NCI-H446 (cell line): ENCODE measurements around the gene GPRIN2.

Source experiments
- DNase-seq, 2 experiments: peaks; one replicate each; lab custom pipeline; 2025; lab: John Stamatoyannopoulos, UW

The GPRIN2 gene

DNA sequence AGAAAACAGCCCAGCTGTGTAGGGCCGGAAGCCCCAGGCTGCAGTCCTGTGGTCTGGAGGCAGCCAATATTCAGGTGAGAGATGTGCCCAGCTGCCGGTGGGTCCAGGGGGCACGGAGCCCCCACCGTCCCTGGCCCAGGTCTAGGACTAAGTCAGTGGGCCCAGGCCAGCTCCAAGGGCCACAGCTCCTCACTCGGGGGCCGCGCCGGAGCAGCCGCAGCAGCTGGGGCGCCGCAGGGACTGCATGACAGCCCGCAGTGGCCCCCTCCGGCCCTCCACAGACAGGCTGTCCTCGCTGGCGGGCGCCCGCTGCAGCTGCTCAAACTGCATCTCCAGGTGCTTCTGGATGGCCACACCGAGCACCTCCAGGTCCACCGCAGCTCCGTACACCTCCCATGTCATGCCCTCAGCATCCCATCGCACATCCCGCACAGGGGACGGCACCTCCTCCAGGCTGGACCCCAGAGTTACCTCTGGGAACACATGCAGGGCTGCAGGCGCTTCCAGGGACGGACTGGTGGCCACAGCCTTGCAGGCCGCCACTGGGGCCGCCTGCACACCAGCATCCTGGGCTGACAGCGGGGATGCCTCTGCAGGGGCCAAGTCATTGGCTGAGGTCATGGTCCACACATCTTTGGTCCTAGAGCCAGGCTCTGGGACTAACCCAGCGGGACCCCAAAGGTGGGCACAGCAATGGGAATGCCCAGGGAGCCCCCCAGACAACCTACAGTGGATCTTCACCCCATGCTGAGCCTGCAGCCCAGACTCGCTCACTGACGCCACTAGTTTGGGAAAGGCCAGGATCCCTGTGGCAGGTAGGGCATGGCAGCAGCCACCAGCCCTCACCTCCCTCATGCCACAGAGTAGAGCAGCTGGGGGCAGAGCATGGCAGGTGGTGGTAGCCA is 7.0 kb downstream of the GPRIN2 start:
- no peak for DNase-seq

DNA sequence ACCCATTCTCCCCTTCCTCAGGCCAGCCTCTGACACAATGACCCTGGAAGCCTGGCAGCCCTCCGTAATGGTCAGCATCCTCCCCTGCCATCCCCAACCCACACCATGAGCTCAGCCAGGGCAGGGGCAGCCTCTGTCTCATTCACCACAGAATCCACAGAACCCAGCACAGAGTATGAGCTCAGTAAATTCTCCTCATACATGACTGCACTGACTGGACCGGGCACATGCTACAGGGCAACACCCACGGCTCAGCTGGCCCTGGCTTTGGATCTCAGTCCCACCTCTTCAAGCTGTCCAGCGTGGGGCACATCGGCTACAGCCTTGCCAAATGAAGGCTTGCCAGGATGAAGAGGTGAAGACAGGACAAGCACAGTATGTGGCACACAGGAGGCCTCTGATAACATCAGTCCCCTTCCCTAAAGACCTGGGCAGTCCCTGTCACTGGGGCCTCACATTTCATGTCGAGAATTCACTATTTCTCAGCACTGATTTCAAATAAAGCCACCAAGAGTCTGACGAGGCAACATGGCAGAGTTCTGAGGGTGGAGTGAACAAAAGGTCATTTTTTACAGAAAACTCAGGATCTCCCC is 7.9 kb downstream of the GPRIN2 start:
- no peak for DNase-seq

DNA sequence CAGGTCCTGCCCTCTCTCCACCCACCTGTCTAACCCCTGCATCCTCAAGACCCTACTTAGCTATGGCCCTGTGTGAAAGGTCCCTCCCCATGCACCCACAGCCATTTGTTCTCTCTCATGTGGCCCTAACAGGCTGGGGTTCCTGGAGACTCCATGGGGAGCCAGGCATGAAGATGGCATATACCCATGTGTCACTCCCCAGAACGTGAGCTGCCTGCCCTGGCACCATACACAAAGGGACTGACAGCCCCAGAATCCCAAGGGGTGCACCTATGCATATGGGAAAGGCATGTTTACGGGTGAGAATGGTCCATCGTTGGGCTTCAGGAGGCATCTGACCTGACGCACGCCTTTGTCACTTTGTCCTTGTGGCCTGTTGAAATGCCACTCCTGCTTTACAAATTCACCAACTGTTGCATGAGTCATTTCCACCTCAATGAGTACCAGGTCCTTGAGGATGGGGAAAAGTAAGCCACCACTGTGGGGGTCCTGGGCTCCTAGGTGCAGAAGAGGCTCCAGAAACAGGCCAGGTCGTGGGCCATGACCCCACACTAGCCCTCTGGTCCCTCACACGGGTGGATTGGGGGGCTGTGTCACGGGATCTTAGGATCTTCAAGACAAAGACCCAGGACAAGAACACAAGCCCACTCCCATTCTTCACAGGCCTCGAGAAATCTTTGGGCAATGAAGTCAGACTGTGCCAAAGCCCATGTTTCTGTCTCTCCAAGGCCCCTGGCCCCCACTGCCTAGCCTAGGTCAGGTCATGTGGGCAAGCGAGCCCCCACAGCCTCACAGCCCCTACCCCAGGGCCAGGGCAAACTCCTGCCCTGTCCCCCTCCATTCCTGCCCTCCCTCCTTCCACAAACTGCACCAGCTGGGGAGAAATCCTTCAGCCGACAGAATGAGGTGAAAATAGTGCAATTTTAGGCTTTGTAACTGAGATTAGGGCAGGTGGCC is 8.6 kb downstream of the GPRIN2 start:
- no peak for DNase-seq

DNA sequence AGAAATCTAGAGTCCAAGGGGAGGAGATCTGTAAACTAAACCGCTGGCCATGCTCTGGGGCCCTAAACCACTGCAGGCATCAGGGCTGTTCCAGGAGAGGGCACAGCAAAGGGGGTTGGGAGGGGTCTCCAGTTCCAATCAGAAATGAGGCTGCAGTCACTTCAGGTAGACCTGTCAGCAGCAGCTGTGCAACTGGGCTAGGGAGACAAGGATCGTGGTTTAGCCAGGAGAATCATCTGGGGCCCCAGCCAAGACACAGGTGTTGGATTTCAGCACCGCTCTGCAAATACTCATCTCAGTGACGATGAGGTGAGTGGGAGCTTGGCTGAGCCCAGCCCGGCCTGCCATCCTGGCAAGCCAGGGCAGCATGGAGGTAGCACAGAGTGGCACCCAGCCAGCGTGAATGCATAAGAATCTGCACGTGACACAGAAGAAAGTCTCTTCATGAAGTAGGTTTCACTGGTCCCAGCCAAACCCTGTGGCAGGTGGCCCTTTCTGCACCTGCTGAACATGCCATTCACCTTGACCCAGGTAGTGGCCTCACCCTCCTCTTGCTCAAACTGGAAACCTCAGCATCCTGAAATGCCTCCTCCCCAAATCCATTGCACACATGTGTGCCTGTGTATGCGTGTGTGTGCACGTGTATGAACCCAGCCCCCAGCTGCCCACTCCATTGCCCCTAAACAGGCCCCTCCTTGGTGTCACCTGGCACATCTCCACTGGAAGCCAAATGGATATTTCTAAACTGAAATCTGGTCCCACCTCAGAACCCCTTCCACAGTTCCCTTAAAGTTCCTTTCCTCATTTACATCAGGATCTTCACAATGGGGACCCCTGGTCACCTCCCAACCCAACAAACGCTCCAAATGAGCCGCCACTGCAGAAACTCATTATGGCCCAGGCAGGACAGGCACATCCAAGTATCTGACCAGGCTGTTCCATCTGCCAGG is 9.6 kb downstream of the GPRIN2 start:
- no peak for DNase-seq

DNA sequence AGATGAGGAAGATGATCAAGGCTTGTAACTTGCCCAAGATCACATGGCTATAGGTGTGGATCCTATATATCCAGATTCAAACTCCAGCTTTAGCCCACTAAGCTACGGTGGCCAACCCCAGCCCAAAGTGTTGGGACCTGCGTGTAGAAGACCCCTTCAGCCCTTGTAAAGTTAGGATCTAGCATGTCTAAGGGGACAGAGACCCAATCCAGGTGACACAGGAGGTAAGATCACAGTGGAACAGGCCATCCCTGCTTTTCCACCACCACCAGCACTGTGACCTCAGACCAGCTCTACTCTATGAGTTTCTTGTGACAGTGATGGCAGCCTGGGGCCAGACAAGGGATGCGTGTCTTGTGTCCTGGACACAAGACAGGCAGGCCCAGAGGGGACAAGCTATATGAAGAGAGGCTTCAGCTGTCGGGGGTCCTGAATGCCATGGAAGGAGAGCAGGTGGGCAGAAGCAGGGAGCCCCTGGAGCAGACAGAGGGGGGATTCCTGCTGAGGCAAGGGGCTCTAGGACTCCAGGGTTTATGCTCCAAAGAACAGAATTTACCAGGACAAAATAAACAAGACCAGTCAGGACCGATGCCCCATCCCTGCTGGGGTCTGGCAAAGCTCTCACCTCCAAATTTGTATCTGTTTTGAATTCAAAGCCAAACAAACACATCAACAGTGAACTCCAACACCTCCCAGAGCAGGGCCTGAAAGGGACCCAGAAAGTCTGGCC is 10.4 kb downstream of the GPRIN2 start:
- no peak for DNase-seq

DNA sequence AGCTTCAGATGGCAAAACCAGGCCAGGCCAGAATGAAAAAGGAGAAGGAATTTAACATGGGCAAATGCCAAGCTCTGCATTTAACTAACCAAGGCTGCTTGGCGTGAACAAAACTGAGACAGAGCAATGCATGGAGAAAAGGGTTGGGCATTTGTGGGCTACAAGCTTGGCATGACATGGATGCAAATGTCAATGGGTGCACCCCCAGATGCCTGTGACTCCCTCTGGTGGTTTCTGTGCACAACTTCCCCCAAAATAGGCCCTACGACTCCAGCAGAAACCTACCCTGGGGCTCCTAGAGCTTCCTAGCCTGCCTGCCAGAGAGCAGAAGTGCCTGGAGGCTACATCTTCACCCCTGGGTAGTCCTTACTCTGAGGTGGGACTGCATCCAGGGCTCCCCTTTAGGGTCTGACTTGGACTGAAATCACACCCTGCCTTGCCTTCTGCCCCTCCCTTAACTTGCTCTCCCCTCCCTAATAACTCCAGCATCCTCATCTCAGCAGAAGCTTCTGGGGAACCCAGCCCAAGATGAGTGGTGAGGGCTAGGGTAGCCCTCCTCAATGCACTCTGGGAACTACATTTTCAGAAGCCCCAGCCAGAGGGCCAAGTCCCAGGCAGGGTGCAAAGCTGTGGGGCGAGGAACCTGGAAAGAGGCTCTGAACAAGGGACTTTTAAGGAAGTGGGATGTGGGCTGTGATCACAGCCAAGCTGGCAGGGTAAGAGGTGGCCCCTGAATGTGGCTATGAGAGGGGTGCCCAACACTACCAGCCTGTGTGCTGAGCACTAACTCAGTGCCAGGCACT is 11.3 kb downstream of the GPRIN2 start:
- no peak for DNase-seq

DNA sequence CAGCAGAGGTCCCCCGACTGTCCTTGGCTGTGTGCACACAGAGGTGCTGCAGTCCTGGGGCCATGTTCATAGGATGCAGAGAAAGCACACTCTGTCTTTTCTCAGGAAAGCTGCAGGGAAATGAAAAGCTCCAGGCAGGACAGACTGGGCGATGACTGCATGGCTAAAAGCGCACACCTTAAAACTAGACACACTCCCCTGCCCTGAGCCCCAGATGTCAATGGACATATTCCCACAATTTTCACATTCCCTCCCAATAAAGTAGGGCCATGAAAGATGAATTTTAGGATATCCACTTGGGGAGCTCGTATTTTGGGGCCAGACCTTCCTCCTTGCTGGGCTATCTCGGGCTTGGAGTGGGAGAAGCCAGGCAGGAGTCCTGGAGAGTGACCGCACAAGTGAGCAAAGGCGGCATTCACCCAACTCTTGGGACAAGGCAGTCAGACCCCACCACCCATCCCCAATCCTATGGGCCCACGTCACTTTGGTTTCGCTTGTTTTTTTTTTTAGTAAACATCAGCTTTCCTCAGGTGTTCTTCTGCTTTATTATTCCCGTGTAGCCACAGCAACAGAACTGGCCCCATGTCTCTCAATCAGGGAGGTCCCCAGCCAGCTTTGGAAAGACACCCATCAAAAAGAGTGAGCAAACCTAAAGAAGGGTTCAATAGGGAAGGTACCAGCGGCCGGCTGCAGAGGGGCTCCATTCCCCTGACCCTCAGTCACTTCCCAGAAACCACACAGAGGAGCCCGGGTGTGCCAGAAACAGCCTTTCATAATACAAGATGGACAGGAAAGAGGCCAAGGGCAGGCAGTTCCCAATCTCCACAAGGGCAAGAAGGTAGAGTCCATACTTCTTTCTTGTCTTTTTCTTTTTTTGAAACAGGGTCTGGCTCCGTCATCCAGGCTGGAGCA is 12.7 kb downstream of the GPRIN2 start:
- no peak for DNase-seq

DNA sequence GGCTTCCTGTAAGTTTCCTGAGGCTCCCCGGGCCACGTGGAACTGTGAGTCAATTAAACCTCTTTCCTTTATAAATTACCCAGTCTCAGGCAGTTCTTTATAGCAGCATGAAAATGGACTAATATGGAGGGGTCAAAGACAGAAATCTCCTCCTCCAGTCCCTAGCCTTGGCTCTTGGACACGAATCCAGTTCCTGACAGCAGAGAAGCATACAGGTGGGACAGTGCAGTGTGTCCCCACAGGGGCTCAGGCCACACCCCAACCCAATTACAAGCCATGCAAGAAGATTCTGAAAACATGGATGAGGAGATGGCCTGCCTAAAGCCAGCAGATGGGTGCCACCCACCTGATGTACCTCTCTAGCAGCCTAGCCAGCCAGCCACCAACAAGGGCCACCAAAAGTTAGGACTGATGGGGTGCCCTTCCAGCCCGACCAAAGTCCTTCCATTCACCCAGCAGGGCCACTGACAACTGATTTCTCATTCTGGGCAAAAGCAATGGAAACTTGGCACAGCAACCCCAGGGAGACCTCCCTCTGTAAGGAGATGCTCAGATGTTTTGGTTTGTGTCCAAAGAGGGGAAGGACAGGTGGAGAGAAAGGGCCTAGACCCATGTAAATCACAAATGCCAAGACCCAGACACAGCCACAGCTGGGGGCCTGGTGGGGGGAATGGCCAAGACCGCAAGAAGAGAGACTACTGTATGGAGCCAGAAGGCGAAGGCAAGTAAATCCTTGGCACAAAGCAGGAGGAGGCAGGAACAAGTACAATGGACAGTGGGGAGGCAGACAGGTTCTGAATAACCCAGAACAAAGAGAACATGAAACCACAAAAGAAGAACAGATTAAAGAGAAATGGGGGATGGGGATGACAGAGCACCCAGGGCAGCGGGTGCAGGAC is 13.6 kb downstream of the GPRIN2 start:
- peak in 1 of 2 experiments; percentile 25 for DNase-seq

DNA sequence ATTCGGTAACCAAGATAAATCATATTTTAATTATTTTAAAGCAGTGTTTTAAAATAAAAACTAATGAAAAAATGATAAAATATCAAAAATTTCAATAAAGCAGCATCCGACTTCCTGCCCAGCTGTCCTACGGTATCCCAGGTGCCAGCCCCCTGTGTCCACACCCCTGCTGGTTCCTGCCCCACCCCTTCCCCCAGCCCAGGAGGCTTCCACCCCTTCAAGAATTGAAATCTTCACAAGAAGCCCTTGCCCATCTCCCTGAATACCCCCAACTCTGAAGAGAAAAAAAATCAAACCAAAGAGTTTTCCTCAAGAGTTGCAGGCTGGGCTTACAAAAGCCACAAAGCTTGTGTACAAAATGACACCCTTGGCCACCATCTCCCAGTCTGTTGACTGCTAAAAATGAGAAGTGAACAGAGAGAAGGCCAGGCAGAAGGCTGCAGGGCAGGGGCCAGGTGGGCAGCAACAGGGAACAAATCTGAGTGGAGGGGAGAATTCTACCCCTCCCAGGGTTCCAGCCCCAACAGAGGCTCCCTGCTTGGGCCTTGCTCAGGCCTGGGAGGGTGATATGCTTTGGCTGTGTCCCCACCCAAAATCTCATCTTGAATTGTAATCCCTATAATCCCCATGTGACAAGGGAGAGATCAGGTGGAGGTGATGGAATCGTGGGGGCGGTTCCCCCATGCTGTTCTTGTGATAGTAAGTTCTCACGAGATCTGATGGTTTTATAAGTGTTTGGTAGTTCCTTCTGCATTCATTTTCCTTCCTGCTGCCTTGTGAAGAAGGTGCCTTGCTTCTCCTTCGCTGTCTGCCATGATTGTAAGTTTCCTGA is 14.5 kb downstream of the GPRIN2 start:
- DNase-seq: no peak

DNA sequence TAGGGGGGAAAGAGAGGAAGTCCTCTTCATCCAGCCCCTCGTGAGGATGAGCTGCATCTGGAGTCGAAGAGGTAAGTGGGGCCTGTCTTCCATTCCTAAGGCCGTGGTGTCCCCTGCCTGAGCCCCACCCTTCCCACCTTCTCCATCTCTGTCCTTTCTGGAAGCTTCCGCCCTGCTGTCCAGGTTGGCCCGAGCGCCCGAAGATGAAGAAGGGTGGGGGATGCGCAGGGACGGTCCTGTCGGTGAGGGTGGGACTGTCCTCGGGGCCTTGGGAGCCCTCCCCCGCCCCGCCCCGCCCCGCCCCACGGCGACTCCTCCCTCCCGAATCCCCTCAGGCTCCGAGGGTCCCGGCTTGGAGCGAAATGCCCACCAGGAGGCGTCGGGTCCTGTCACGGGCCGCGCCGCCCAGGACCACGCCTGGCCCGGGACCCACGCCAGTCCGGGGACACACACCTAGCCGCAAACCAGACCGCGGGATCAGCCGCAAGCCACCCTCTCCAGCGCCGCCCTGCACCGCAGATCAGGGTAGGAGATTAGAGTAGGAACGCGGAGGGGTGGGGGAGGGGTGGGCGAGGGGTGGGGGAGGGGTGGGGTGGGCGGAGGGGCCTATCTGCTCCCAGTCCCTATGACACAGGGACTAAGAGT is 15.3 kb downstream of the GPRIN2 start:
- no peak for DNase-seq

DNA sequence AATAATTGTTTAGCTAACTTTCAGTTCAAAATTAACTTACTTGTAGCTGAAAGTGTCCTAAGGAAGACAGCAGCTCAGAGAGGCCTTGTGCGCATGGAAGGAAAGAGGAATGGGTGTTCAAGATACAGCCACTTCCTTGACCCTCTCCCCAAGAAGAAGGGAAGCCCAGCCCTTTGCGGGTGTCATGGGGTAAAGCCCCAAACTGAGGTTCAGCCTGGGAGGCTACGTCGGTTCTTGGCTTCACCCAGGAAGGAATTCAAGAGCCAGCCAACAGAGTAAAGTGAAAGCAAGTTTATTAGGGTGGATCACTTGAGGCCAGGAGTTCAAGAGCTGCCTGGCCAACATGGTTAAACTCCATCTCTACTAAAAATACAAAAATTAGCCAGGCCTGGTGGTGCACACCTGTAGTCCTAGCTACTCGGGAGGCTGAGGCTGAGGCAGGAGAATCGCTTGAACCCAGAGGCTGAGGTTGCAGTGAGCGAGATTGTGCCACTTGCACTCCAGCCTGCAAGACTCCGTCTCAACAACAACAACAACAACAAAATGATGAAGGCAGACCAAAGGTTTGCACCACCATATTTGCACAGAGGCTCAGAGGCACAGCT is 15.9 kb downstream of the GPRIN2 start:
- no peak for DNase-seq

DNA sequence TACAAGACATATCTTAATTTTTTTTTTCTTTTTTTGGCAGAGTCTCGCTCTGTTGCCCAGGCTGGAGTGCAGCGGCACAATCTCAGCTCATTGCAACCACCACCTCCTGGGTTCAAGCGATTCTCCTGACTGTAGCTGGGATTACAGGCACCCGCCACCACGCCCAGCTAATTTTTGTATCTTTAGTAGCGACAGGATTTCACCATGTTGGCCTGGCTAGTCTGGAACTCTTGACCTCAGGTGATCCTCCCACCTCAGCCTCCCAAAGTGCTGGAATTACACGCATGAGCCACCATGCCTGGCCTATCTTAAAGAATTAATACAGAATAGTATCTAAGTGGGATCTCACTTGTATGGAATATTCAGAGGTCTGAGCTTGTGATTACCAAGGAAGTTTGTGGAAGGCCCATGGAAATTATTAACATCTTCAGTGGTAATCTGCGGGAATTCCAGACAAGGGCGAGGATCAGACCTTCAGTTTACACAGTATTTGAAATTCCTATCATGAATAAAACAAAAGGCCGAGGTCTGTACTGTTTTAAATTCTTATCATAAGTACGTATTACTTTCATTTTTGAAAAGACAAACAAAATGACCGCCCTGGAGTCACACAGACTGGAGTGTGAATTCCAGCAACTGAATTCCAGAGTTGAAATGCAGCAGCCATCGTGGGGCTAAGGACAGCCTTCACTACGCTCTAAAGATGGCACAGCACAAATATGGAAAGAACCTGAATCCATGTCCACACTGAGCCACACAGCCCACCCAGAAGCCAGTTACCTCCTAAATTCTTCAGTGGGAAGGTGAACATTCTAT is 16.7 kb downstream of the GPRIN2 start:
- no peak for DNase-seq

DNA sequence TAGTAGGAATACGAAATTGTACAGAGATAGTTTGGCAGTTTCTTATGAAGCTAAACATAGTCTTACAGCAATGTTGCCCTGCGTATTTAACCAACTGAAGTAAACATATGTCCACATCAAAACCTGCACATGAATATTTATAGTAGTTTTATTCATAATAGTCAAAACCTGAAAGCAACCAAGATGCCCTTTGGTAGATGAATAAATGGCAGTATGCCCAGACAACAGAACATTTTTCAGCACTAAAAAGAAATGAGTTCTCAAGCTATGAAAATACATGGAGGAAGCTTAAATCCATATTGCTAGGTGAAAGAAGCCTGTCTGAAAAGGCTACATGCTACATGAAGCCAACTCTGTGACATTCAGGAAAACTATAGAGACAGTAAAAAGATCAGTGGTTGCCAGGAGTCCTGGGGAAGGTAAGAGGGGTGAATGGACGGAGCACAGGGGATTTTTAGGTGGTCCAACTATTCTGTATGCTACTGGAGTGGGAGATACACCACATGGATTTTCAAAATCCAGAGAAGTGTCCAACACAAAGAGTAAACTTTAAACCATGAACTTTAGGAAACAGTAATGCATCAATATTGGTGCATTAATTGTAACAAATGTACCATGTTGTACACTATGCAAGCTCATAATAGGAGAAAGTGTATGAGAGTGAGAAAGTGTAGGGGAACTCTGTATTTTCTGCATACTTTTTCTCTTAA is 17.6 kb downstream of the GPRIN2 start:
- no peak for DNase-seq

DNA sequence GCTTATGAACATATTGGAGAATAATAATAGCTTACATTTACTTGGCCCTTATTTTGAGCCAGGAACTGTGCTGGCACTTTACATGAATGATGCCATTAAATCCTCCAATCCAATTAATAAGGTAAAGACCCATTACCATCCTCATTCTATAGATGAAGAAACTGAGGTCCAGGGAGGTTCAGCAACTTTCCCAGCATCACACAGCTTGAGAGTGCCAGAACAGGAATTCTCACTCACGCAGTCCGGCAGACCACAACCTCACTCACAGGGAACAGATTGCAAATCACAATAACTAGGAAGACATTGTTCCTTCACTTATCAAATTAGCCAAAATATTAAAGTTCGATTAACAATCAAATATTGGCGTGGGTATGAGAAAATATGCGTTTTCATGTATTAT is 18.3 kb downstream of the GPRIN2 start:
- DNase-seq: no peak
